NCI-H446 (cell line): Measurements from ENCODE around the gene SEZ6L.
A peak's percentile ranks its signal among the peaks of the same experiment; 100 is the strongest.

ENCODE experiments used
- DNase-seq, 2 experiments: peaks; one replicate each; lab custom pipeline; 2025; lab: John Stamatoyannopoulos, UW

The SEZ6L gene

GRCh38 chr22:26418620-26419019 lies 249.4 kb downstream of the SEZ6L start:
- DNase-seq, result no peak

- no peak for DNase-seq
Observed at GRCh38 chr22:26426924-26427323, 257.7 kb downstream of the SEZ6L start.

- peak; percentile 52 to 87 for DNase-seq
Observed at GRCh38 chr22:26428515-26429457, 259.5 kb downstream of the SEZ6L start, which contains the start of gene ASPHD2. Gene ASPHD2, plus strand, starts transcription at chr22:26429260. Its CDS starts 4,356 bp downstream, at chr22:26433616.

- DNase-seq, result no peak
Observed at GRCh38 chr22:26429458-26430286, 260.4 kb downstream of the SEZ6L start.

- no peak for DNase-seq
Observed at GRCh38 chr22:26430600-26430999, 261.3 kb downstream of the SEZ6L start.

GRCh38 chr22:26431261-26431995 lies 262.2 kb downstream of the SEZ6L start:
- no peak for DNase-seq

- no peak for DNase-seq
Observed at GRCh38 chr22:26432619-26433311, 263.5 kb downstream of the SEZ6L start.
